H1 (cell line): ENCODE data around the gene CACNA1C.

Experiments used
- POLR2A ChIP-seq, 2 experiments: IDR thresholded peaks; 1 replicate in 1 of 2; 2 replicates in 1 of 2; pipeline ENCODE4 v1.6.1; 2011; ENCODE audit warnings: low read depth in 2 of 2, low read length in 2 of 2, mild to moderate bottlenecking in 2 of 2; ENCODE audit errors: control extremely low read depth in 1 of 2
- POLR2AphosphoS5 ChIP-seq: IDR thresholded peaks from 2 replicates; pipeline ENCODE4 v1.6.1; 2011; ENCODE audit warnings: low read depth, low read length
- TAF7 ChIP-seq: optimal IDR thresholded peaks from 2 replicates; pipeline ENCODE3; 2011; ENCODE audit warnings: low read depth, mild to moderate bottlenecking, inconsistent platforms, low read length, moderate library complexity, borderline replicate concordance
- TEAD4 ChIP-seq: IDR thresholded peaks from 2 replicates; pipeline ENCODE4 v1.6.1; 2012; ENCODE audit warnings: low read depth, low read length, inconsistent platforms, mixed read lengths

- TF ChIP-seq POLR2AphosphoS5 (no peak), TEAD4 (no peak), POLR2A (IDR thresholded peaks at IDR 0.05; ENCODE audit: control extremely low read depth in 1 of 2, low read depth in 2 of 2, low read length in 2 of 2) (no peak), TAF7 (no peak)
Observed at GRCh38 chr12:2341051-2341751, 288.4 kb downstream of the CACNA1C start.
